Lung (tissue), 12 donors: ENCODE data around the gene ZC3H13. TPM values are rescaled to one million over a fixed set of nuclear protein-coding genes. Genes with fewer than 3 reads are reported as not detected.

Source experiments
- ATAC-seq: fragments of 200-7000 bp; cut with Tn5 transposase; one replicate; pipeline ENCODE4 v1.9.1; 2020; ENCODE audit warnings: moderate number of reproducible peaks; ENCODE audit not compliant: insufficient read depth, low FRiP score
- DNase-seq, 3 donors: peaks; one replicate each; pipeline ENCODE4 v3.0.0-alpha.2; 2013 to 2017
- H3K27ac ChIP-seq, 2 donors: one replicate each; pipeline ENCODE4 v1.5.1; 2013; ENCODE audit warnings: mild to moderate bottlenecking in 2 of 2, moderate library complexity in 2 of 2, control low read depth in 1 of 2, inconsistent platforms in 1 of 2, low read depth in 1 of 2, low read length in 1 of 2
- H3K27me3 ChIP-seq, 3 donors: one replicate each; pipeline ENCODE4 v1.5.1; 2013; ENCODE audit warnings: low read length in 2 of 3; ENCODE audit not compliant: control insufficient read depth in 3 of 3, insufficient read depth in 3 of 3
- H3K36me3 ChIP-seq, 4 donors: one replicate each; pipeline ENCODE4 v1.5.1; 2013; ENCODE audit warnings: low read length in 4 of 4, mild to moderate bottlenecking in 1 of 4, moderate library complexity in 1 of 4; ENCODE audit not compliant: control insufficient read depth in 4 of 4, insufficient read depth in 4 of 4
- H3K4me1 ChIP-seq, 5 donors: one replicate each; pipeline ENCODE4 v1.5.1; 2013; ENCODE audit warnings: low read length in 5 of 5, mild to moderate bottlenecking in 2 of 5, moderate library complexity in 1 of 5; ENCODE audit not compliant: control insufficient read depth in 5 of 5, insufficient read depth in 5 of 5
- H3K4me3 ChIP-seq: one replicate; pipeline ENCODE4 v1.5.1; 2013; ENCODE audit warnings: mild to moderate bottlenecking, control low read depth, moderate library complexity
- H3K9ac ChIP-seq, 2 donors: one replicate each; pipeline ENCODE4 v1.5.1; 2013; ENCODE audit warnings: low read length in 2 of 2, control low read depth in 1 of 2; ENCODE audit not compliant: insufficient read depth in 1 of 2
- H3K9me3 ChIP-seq, 4 donors: one replicate each; pipeline ENCODE4 v1.5.1; 2013; ENCODE audit warnings: low read length in 3 of 4, mild to moderate bottlenecking in 1 of 4, moderate library complexity in 1 of 4; ENCODE audit not compliant: control insufficient read depth in 4 of 4, insufficient read depth in 3 of 4
- CTCF ChIP-seq: IDR thresholded peaks from 2 replicates; pipeline ENCODE4 v1.5.1; 2012; ENCODE audit warnings: mild to moderate bottlenecking; ENCODE audit errors: control extremely low read depth, extremely low read depth
- WGBS, 2 donors: extraction: QIAGEN DNeasy Blood & Tissue Kit; methylation state at CpG; one replicate each; pipeline ENCODE4 v1.1.7; 2013; 5-methylcytosine and 5-hydroxymethylcytosine counted together
- polyA plus RNA-seq, 2 donors: library from polyadenylated mRNA; stranded (reverse); fragments of 200-250 nt; gene quantifications; one replicate each; pipeline ENCODE4 v1.2.1, GENCODE V29; 2013
- total RNA-seq, 2 donors: library from RNA; depleted of rRNA in 1 of 2; stranded (reverse); fragments of >200 nt in 1 of 2; gene quantifications; one replicate each; pipeline ENCODE4 v1.2.1, GENCODE V29; 2014 to 2021
- donor health status: control.
- donor health status: control.
- donor health status: Bipolar disorder and iron deficiency.
- donor health status: healthy.
- donor health status: DM: yes; HTN: yes; CAD: no.

ZC3H13 gene
- total and polyA plus RNA-seq, 4 donors, result 12.6 to 54.3 (median 27.3) TPM

- no peak for DNase-seq
- no peak for ATAC-seq
- 97 to 98% methylated on average over 4 of the region's 4 CpGs for WGBS, 2 donors
- H3K9me3 ChIP-seq, result peaks cover 0 to 2% (median 0%) of the 10 kb centered on the region in 4 donors
- peaks cover 0 to 8% (median 0%) of the 10 kb centered on the region in 4 donors for H3K36me3 ChIP-seq
- no peak overlapping the region for H3K9ac ChIP-seq
- H3K4me1 ChIP-seq, result peaks cover 0 to 4% (median 0%) of the 10 kb centered on the region in 5 donors
- H3K27me3 ChIP-seq, result no peaks in the 10 kb centered on the region
- no peak for TF ChIP-seq CTCF
- no peak overlapping the region for H3K4me3 ChIP-seq
- no peak overlapping the region for H3K27ac ChIP-seq
Measured at GRCh38 chr13:46025157-46025556, 27.4 kb downstream of the ZC3H13 start.

- Histone ChIP-seq H3K36me3 (peaks cover 0 to 14% (median 8%) of the 10 kb centered on the region in 4 donors), H3K4me1 (peaks cover 0 to 4% (median 0%) of the 10 kb centered on the region in 5 donors), H3K4me3 (no peak overlapping the region), H3K27ac (no peak overlapping the region), H3K9ac (no peak overlapping the region), H3K27me3 (no peaks in the 10 kb centered on the region), H3K9me3 (no peaks in the 10 kb centered on the region)
- 95 to 99% methylated on average over 2 of the region's 2 CpGs for WGBS, 2 donors
- no peak for TF ChIP-seq CTCF
- DNase-seq (no peak), ATAC-seq (no peak)
Measured at GRCh38 chr13:46022481-46022880, 30.1 kb downstream of the ZC3H13 start.

GRCh38 chr13:46016216-46016615, 36.3 kb downstream of the ZC3H13 start:
- no peak for TF ChIP-seq CTCF
- Histone ChIP-seq H3K27ac (no peak overlapping the region), H3K4me1 (no peaks in the 10 kb centered on the region), H3K27me3 (no peaks in the 10 kb centered on the region), H3K9me3 (no peaks in the 10 kb centered on the region), H3K9ac (no peak overlapping the region), H3K36me3 (peaks cover 2 to 24% (median 17%) of the 10 kb centered on the region in 4 donors), H3K4me3 (no peak overlapping the region)
- ATAC-seq, result no peak
- DNase-seq, result no peak

GRCh38 chr13:46015366-46015765, 37.2 kb downstream of the ZC3H13 start:
- TF ChIP-seq CTCF, result no peak
- Histone ChIP-seq H3K27ac (no peak overlapping the region), H3K4me3 (no peak overlapping the region), H3K36me3 (peaks cover 2 to 26% (median 19%) of the 10 kb centered on the region in 4 donors), H3K27me3 (no peaks in the 10 kb centered on the region), H3K4me1 (no peaks in the 10 kb centered on the region), H3K9ac (no peak overlapping the region), H3K9me3 (no peaks in the 10 kb centered on the region)
- ATAC-seq (no peak), DNase-seq (no peak)
- WGBS, 2 donors, result 48 to 76% methylated on average over 3 of the region's 3 CpGs
